Germinal center (tissue), 1 donor: ENCODE data around the gene ATG13.

ENCODE experiments used
- DNase-seq: peaks from one replicate; pipeline ENCODE4 v3.0.0; 2012; ENCODE audit warnings: mixed read lengths, low spot score

ATG13 gene

GRCh38 chr11:46607516-46607915, 9.8 kb upstream of the ATG13 start:
- no peak for DNase-seq

- no peak for DNase-seq
Observed at GRCh38 chr11:46609386-46609785, 8.0 kb upstream of the ATG13 start.

- no peak for DNase-seq
Observed at GRCh38 chr11:46611526-46612304, 5.6 kb upstream of the ATG13 start.

DNA sequence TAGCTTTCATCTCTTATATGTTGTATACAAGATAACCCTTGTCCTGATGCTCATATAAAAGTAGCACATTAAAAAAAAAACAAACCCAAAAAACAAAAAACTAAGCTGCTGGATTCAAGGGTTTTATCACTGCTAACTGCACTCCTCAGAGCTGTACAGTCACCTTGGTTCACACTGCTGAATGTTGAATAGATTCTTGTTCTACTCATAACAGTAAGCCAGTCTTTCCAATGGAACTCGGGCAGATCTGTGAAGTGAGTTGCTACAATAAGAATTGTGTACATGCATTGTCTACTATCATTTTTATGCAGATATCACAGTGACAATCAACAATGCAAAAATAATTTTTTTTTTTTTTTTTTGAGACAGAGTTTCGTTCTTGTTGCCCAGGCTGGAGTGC, 5.0 kb upstream of the ATG13 start:
- no peak for DNase-seq

DNA sequence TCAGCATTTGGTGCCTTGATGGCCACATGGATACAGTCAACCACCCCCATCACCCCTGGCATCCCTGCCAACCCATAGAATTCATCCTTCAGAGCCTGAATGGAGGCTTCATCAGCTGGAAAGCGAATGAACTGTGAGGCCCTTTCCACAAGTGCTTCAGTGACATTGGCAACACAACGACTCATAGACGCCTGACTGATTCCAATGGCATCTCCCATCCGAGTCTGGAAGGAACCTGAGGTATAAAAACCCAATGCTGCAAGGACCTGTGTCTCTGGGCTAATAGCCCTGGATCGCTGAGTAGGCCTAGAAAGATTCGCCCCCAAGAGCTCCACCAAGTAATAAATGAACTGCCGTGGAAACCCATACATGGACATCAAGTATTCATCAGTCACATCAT, 1.6 kb upstream of the ATG13 start:
- no peak for DNase-seq

DNA sequence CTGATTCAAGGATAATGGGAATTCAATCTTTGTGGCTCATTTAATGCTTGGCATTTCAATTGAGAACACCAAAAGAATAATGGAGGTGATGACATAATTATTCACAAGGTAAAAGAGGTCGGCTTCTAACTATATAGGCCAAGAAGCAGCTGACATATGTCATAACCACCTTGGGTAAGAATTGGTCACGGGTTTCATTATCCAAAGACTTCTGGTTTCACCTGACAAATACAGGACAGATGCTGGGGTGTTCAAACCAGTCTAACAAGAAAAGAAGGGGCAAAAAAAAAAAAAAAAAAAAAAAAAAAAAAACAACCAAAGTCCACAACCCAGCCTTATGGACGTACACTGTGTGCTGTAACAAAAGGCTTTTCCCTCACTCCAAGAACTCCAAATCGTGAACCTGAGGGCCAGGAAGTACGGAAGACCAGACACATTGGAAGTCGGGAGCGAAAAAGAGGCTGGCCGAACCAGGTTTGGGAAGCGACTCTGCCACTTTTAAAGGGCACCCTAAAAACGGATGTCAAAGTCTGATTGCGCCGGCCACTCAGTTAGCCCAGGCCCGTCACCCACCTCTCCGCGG, 711 bp upstream of the ATG13 start:
- no peak for DNase-seq

DNA sequence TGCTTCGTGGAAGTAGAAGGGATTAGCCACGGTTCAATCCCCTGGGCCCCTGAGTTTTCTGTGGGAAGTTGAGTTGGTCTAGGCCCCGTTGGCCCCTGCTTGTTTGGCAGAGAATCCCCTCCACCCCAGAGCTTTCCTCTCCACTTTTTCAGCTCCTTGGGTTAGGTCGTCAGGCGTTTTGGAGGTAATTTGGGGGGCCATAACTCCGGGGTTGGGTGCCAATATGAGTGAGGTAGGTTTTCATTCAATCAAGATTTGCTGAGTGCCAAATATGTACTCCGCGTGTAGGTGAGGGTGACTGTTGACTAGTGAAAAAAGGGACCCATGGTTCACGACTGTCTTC, 590 bp downstream of the ATG13 start:
- no peak for DNase-seq

- no peak for DNase-seq
Observed at GRCh38 chr11:46618837-46619236, 1.5 kb downstream of the ATG13 start.

- DNase-seq: no peak
Observed at GRCh38 chr11:46625406-46625805, 8.1 kb downstream of the ATG13 start.

GRCh38 chr11:46628961-46629360, 11.6 kb downstream of the ATG13 start:
- no peak for DNase-seq

DNA sequence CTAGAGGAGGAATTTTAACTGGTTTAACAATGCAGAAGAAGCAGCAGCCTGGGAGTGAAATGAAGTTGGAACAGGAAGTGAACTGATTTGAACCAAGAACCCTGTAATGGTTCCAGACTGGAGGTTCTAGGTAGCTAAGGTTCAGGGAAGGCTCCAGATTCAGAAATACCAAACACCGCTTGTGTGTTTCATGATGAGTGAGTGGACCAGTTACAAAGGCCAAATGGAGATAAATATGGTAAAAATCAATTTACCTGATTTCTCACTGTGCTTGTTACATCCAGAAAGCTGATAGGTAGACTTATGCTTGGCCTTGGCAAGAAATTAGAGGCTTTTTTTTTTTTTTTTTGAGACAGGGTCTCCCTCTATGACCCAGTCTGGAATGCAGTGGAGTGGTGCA, 12.9 kb downstream of the ATG13 start:
- no peak for DNase-seq

DNA sequence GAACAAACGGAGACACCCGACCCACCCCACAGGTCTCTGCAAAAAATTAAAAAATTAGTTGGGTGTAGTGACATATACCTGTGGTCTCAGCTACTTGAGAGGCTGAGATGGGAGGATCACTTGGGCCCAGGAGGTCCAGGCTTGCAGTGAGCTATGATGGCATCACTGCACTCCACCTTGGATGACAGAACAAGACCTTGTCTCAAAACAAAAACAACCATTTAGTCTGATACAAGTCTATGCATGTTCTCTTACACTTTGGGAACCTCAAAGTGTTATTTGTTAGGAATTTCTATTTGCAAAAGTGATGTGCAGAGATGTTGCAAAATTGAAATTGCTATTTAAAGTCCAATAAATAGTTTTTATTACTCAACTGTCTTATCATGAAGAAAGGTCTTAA, 14.3 kb downstream of the ATG13 start:
- no peak for DNase-seq

- DNase-seq: no peak
Observed at GRCh38 chr11:46632502-46632901, 15.1 kb downstream of the ATG13 start.

DNA sequence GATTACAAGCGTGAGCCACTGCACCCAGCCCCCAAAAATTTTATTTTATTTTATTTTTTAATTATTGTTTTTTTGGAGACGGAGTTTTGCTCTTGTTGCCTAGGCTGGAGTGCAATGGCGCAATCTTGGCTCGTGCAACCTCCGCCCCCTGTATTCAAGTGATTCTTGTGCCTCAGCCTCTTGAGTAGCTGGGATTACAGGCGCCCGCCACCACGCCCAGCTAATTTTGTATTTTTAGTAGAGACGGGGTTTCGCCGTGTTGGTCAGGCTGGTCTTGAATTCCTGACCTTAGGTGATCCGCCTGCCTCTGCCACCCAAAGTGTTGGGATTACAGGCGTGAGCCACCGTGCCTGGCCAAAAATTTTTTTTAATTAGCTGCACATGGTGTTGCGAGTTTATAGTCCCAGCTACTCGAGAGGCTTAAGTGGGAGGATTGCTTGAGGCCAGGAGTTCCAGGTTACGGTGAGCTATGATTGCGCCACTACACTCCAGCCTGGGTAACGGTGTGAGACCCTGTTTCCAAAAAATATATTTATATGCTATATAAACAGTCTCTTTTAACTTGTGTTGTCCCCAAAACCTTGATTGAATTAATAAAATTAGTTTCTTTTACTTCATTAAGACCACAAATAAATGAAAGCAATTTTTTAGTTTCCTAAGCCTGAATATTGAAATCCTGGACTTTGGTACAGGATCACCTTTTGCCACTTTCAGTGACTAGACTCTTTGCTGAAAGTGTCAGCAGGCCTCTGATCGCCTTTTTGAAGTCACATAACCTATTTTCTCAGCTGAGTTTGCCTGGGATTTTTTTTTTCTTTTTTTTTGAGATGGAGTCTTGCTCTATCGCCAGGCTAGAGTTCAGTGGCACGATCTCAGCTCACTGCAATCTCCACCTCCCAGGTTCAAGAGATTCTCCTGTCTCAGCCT, 16.2 kb downstream of the ATG13 start:
- DNase-seq: no peak

GRCh38 chr11:46635557-46636139, 18.3 kb downstream of the ATG13 start:
- DNase-seq: no peak

- DNase-seq: no peak
Observed at GRCh38 chr11:46637546-46637945, 20.2 kb downstream of the ATG13 start.

- no peak for DNase-seq
Observed at GRCh38 chr11:46639197-46639839, 22.0 kb downstream of the ATG13 start.

- no peak for DNase-seq
Observed at GRCh38 chr11:46640036-46640788, 22.9 kb downstream of the ATG13 start.

GRCh38 chr11:46641639-46642038, 24.3 kb downstream of the ATG13 start:
- no peak for DNase-seq

GRCh38 chr11:46642627-46643335, 25.4 kb downstream of the ATG13 start:
- no peak for DNase-seq

GRCh38 chr11:46643531-46643930, 26.2 kb downstream of the ATG13 start:
- no peak for DNase-seq
